C4-2B (cell line): ENCODE results near the gene LMCD1.

Experiments
- CTCF ChIP-seq: fragments of 450-650 bp; conservative IDR thresholded peaks from 2 replicates; pipeline ENCODE4 v1.5.1; 2017; ENCODE audit warnings: mild to moderate bottlenecking
- ZFX ChIP-seq: fragments of 450-650 bp; IDR thresholded peaks from 2 replicates; pipeline ENCODE4 v1.6.1; 2017

DNA sequence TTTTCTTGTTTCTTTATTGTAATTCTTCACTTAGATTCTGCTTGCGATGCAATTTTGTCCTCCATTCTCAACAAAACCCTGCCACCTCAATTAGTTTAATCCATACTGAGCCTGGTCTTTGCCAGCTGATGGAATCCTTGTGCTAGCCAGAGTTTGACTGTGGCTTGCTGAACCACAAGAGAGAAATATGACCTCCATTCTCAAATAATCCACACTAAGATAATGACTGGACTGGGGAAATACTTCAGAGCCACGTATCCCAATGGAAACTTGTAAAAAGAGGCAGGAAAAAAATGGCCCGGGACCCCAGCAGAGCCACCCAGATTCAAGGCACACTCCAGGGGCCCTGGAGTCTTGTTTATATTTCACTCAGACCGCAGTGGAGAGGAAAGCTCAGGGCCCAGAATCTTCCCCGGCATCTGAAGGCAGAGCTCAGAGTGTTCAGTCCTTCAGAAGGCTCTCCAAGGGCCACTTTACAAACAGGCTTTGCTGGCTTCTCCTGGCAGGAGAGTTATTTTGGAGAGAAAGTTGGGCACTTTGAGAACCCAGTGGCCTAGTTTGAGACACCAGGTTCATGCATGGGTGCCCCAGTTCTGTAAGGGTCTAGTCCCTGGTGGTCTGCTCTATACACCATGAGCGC is 80.3 kb downstream of the LMCD1 start:
- TF ChIP-seq CTCF (no peak), ZFX (no peak)
